Upper lobe of left lung (tissue), 4 donors: Measurements from ENCODE around the gene KLHL29.

ENCODE experiments used
- EP300 ChIP-seq, 4 donors: sonication (generic); formaldehyde crosslinking; IDR thresholded peaks; one replicate each; pipeline ENCODE4 v1.5.1; 2017; ENCODE audit warnings: antibody characterized with exemption in 4 of 4, control low read depth in 2 of 4
- POLR2A ChIP-seq, 4 donors: fragments of 450-650 bp; IDR thresholded peaks; one replicate each; pipeline ENCODE4 v1.5.1; 2016 to 2017; ENCODE audit warnings: antibody characterized with exemption in 4 of 4, mild to moderate bottlenecking in 2 of 4
- POLR2AphosphoS5 ChIP-seq, 2 donors: sonication (generic); formaldehyde crosslinking; IDR thresholded peaks; one replicate each; pipeline ENCODE4 v1.5.1; 2017; ENCODE audit warnings: antibody characterized with exemption in 2 of 2
- TF ChIP-seq, protein P1 (sequence below), 6 experiments: fragments of 450-650 bp in 4 of 6; fragments of 200-600 bp in 2 of 6; sonication (generic) in 2 of 6; IDR thresholded peaks; one replicate each; pipeline ENCODE4 v1.5.1; 2016 to 2019; ENCODE audit warnings: antibody characterized with exemption in 6 of 6

DNA sequence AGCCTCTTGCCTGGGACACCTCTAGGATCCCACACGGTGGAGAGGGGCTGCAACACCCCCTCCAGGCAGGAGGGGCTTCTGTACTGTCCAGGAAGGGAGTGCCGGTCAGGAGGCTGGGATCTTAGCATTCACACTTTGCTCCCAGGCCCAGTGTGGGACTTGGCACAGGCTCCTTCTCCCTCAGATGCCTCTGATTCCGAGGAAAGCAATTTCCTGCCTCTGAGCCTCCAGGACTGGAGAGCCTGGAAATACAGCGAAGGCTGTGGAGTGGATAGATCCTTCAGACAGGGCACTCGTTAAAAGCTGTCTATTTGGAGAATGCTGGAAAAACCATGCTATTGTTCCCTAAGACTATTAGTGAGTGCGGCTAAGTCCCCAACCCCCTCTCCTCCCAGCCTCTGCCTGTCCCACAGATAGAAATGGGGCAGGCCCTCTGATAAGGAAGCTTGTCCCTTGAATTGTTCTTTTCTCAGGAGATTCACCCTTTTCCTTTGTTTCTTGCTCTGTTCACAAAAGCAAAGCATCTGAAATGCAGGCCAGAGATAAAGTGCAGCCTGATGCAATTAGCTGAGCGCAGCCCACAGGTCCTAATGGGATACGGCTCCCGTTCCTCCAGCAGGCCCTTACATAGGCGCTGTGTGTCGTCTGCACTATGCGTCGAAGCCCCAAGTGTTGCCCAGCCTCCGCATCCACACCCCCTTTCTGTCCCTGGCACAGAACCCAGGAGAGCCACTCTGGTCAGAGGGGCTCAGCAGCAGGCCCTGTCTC is 252.2 kb downstream of the KLHL29 start:
- TF ChIP-seq POLR2A (IDR thresholded peaks at IDR 0.05): no peak
- TF ChIP-seq, protein P1, sequence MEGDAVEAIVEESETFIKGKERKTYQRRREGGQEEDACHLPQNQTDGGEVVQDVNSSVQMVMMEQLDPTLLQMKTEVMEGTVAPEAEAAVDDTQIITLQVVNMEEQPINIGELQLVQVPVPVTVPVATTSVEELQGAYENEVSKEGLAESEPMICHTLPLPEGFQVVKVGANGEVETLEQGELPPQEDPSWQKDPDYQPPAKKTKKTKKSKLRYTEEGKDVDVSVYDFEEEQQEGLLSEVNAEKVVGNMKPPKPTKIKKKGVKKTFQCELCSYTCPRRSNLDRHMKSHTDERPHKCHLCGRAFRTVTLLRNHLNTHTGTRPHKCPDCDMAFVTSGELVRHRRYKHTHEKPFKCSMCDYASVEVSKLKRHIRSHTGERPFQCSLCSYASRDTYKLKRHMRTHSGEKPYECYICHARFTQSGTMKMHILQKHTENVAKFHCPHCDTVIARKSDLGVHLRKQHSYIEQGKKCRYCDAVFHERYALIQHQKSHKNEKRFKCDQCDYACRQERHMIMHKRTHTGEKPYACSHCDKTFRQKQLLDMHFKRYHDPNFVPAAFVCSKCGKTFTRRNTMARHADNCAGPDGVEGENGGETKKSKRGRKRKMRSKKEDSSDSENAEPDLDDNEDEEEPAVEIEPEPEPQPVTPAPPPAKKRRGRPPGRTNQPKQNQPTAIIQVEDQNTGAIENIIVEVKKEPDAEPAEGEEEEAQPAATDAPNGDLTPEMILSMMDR (IDR thresholded peaks at IDR 0.05): no peak
- TF ChIP-seq POLR2AphosphoS5 (IDR thresholded peaks at IDR 0.05): no peak
- no peak for TF ChIP-seq EP300 (IDR thresholded peaks at IDR 0.05)
